GM12865 (cell line): Measurements from ENCODE around the gene PAQR5.
"Not testable (repeated sequence)": the region's sequence is repeated elsewhere in the genome, so short reads cannot be mapped to it uniquely, and the experiment has no call there.

Experiments
- DNase-seq: peaks from one replicate; pipeline ENCODE4 v3.0.0; 2010; ENCODE audit warnings: low read depth
- H3K4me3 ChIP-seq: 2 replicates; pipeline ENCODE4 v1.5.1; 2011; ENCODE audit warnings: mild to moderate bottlenecking, low read depth, low read length, control low read depth
- CTCF ChIP-seq: IDR thresholded peaks from 2 replicates; pipeline ENCODE4 v1.5.1; 2011; ENCODE audit warnings: low read length, control low read depth, low read depth, inconsistent platforms; ENCODE audit not compliant: insufficient read depth; ENCODE audit errors: missing control alignments

The PAQR5 gene

DNA sequence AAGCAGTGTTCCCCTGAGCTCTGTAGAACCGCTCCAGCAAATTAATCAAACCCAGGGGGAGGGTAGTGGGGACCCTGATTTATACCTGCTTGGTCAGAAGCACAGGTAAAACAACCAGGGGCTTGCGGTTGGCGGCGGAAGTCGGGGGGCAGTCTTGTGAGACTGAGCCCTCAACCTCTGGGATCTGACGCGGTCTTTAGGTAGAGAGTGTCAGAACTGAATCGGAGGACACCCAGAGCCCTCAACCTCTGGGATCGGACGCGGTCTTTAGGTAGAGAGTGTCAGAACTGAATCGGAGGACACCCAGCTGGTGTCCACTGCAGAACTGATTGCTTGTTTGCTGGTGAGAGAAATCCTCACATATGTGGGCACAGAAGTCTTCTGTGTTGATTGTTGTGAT, 12.9 kb upstream of the PAQR5 start:
- DNase-seq = no peak
- H3K4me3 ChIP-seq = no peak overlapping the region
- no peak for TF ChIP-seq CTCF

DNA sequence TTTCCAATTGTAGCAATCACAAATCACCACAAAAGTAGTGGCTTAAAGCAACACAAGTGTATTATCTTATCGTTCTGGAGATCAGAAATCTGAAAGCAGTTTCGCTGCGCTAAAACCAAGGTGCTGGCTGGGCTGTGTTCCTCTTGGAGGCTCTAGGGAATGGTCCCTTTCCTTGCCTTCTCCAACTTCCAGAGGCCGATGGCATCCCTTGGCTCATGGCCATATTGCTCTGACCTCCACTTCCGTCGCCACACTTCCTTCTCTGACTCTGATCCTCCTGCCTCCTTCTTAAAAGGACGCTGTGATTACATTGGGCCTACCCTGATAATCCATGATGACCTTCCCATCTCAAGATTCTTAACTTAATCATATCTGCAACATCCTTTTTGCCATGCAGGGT, 10.7 kb upstream of the PAQR5 start:
- no peak for DNase-seq
- no peak overlapping the region for H3K4me3 ChIP-seq

GRCh38 chr15:69288531-69289341, 10.0 kb upstream of the PAQR5 start:
- DNase-seq = no peak
- TF ChIP-seq CTCF = no peak
- no peak overlapping the region for H3K4me3 ChIP-seq

More for the DNA sequence above, 10.7 kb upstream of the PAQR5 start:
- TF ChIP-seq CTCF = no peak

DNA sequence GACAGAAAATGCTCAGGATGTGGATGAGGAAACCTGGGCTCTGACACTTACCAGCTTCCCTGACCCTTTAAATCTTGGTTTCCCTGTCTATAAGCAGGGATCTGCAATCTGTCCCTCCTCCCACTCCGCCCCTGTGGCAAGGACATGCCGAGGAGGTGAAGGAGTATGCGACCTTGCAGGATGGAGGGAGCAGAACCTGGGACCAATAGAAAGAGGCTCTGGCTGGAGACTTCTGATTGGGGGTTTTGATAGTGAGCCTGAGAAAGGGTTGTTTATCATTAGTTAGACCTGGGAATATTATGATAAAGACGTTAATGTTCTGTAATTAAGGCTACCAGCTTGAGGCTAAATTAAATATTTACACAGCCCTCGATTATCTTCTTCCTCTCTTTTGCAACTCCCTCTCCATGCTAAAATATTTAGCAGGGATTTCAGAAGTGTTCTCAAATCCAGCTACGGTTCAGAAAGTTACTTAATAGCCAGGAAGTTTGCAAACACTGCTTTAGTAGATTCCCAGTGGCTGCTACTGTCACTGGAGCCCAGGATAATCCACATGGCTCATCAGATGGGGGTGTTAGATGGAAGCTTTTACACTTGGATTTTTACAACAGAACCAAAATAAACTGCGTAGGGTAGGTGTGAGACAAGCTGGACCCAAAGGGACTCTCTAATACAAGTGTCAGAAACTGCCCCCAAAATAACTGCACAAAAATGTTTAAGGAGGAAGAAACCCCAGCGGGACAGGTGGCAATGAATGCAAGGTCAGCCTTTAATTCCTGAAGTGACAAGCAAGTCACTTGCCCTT, 9.2 kb upstream of the PAQR5 start:
- DNase-seq = no peak

DNA sequence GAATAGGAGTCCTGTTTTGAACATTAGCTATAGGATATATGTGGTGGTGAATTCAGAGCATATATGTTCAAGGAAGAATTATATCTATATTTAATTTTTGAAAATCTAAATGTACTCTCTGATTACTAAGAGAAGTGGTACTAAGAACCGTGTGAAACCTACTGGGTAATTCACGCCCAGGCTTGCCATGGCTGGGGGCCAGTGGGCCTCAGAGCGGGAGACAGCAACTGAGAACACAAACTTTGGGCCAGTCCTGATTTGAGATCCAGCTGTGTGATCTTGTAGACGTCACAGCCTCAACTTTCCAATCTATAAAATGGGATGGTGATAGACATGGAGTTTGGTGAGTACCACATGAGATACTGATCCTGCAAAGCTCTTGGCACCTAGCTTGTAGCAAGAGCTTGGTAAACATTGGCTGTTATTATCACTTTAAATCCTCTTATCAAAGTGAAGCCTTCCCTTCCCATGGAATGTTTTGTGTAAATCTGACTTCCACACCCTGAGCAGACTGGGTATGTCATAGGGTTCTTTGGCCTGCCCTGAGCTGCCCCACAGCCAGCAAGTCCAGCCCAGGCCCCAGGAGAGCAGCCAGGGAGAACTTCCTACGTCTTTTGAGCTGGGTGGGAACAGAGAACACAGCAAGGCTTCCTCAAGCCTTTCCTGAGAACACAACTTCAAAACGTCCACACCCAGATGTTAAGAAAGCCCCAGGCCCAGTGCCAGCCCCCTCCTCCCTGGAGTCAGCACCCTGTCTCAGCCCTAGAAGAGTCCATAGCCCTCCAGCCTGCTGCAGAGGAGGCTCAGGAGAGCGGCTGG, 8.2 kb upstream of the PAQR5 start:
- DNase-seq = no peak
- no peak overlapping the region for H3K4me3 ChIP-seq
- no peak for TF ChIP-seq CTCF

More for the DNA sequence above, 9.2 kb upstream of the PAQR5 start:
- no peak for TF ChIP-seq CTCF
- no peak overlapping the region for H3K4me3 ChIP-seq

- not testable (repeated sequence) for H3K4me3 ChIP-seq, DNase-seq
Measured at GRCh38 chr15:69291651-69292050, 7.1 kb upstream of the PAQR5 start.
